OCI-LY7 (cell line): ENCODE results near the gene TCAF2.
"Not testable (repeated sequence)": the region's sequence is repeated elsewhere in the genome, so short reads cannot be mapped to it uniquely, and the experiment has no call there.

ENCODE experiments used
- EZH2phosphoT487 ChIP-seq: fragments of 200-600 bp; sonication (generic); IDR thresholded peaks from 2 replicates; pipeline ENCODE4 v1.6.1; 2018; ENCODE audit warnings: low read depth, borderline replicate concordance, mild to moderate bottlenecking, mixed run types, antibody characterized with exemption, low read length, moderate library complexity, mixed read lengths
- TF ChIP-seq, protein P1 (sequence below): fragments of 200-600 bp; sonication (generic); conservative IDR thresholded peaks from 2 replicates; pipeline ENCODE4 v1.5.1; 2014; ENCODE audit warnings: mild to moderate bottlenecking, antibody characterized with exemption, low read length, moderate library complexity, mixed read lengths

DNA sequence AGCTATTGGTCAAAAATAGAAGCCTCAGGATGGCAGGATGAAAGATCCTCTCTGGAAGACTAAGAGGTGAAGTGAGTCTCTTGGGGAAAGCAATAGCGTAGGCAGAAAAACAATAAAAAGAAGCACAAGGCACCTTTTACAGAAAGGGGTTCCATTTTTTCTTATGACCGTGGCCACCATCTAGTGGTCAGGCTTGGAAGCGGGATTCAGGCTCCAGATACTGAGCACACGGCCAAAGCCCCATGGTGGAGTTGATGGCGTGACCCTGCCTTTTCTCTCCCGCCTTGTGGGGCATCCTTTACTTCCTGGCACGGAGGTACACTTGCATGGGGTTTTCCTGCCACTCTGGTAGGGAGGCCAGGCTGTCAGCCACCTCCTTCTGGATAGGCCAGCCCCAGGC is 18.6 kb downstream of the TCAF2 start:
- TF ChIP-seq, protein P1, sequence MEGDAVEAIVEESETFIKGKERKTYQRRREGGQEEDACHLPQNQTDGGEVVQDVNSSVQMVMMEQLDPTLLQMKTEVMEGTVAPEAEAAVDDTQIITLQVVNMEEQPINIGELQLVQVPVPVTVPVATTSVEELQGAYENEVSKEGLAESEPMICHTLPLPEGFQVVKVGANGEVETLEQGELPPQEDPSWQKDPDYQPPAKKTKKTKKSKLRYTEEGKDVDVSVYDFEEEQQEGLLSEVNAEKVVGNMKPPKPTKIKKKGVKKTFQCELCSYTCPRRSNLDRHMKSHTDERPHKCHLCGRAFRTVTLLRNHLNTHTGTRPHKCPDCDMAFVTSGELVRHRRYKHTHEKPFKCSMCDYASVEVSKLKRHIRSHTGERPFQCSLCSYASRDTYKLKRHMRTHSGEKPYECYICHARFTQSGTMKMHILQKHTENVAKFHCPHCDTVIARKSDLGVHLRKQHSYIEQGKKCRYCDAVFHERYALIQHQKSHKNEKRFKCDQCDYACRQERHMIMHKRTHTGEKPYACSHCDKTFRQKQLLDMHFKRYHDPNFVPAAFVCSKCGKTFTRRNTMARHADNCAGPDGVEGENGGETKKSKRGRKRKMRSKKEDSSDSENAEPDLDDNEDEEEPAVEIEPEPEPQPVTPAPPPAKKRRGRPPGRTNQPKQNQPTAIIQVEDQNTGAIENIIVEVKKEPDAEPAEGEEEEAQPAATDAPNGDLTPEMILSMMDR, result not testable (repeated sequence)
- not testable (repeated sequence) for TF ChIP-seq EZH2phosphoT487
